K562 (cell line): Measurements from ENCODE around the gene ZDHHC5. TPM values are rescaled to one million over a fixed set of nuclear protein-coding genes. Genes with fewer than 3 reads are reported as not detected.

ENCODE experiments used
- BACH1 ChIP-seq: fragments of 200-800 bp; sonication (Bioruptor generic); IDR thresholded peaks from 2 replicates; pipeline ENCODE4 v1.6.1; 2016; ENCODE audit warnings: missing genetic modification characterization, missing compliant biosample characterization
- FOXA3 ChIP-seq, 2 experiments: fragments of 450-650 bp in 1 of 2; sonication (generic) in 1 of 2; formaldehyde crosslinking; IDR thresholded peaks in 1 of 2; conservative IDR thresholded peaks in 1 of 2; 2 replicates each; pipeline versions ENCODE4 v1.4.0 to v1.8.0; 2020 to 2022; ENCODE audit warnings: mild to moderate bottlenecking in 2 of 2, missing genetic modification reagents in 1 of 2
- MITF ChIP-seq: IDR thresholded peaks from 2 replicates; pipeline ENCODE4 v1.6.1; 2014; ENCODE audit warnings: antibody characterized with exemption
- NFATC3 ChIP-seq: fragments of 450-650 bp; IDR thresholded peaks from 2 replicates; pipeline ENCODE4 v1.6.1; 2017; ENCODE audit warnings: mild to moderate bottlenecking
- NR2C1 ChIP-seq, 2 experiments: fragments of 450-650 bp; IDR thresholded peaks; 2 replicates each; pipeline ENCODE4 v1.6.1; 2017; ENCODE audit warnings: mild to moderate bottlenecking in 2 of 2, antibody characterized with exemption in 1 of 2, inconsistent platforms in 1 of 2, missing compliant biosample characterization in 1 of 2, missing genetic modification characterization in 1 of 2
- OTX1 ChIP-seq: fragments of 450-650 bp; formaldehyde crosslinking; IDR thresholded peaks from 2 replicates; pipeline ENCODE4 v1.4.0; 2022; ENCODE audit warnings: mild to moderate bottlenecking
- RAD51 ChIP-seq: fragments of 450-650 bp; IDR thresholded peaks from 2 replicates; pipeline ENCODE4 v1.7.1; 2016; ENCODE audit warnings: low read depth, mild to moderate bottlenecking, borderline replicate concordance
- RBM22 ChIP-seq: fragments of 200-400 bp; formaldehyde crosslinking; IDR thresholded peaks from 2 replicates; pipeline ENCODE4 v1.6.1; 2018; ENCODE audit warnings: low read length, low read depth; ENCODE audit not compliant: poor library complexity, severe bottlenecking
- RUNX1 ChIP-seq: sonication (generic); IDR thresholded peaks from 2 replicates; pipeline ENCODE4 v1.6.1; 2016; ENCODE audit warnings: antibody characterized with exemption, low read depth
- SIN3A ChIP-seq, 2 experiments: fragments of 150-350 bp in 1 of 2; IDR thresholded peaks; 2 replicates each; pipeline ENCODE4 v1.6.1; 2011 to 2016; ENCODE audit warnings: borderline replicate concordance in 2 of 2, low read depth in 2 of 2, low read length in 2 of 2, mild to moderate bottlenecking in 2 of 2, moderate library complexity in 2 of 2; ENCODE audit not compliant: control insufficient read depth in 1 of 2
- SP1 ChIP-seq: sonication (generic); formaldehyde crosslinking; IDR thresholded peaks from 2 replicates; pipeline ENCODE4 v1.8.1; 2022; ENCODE audit warnings: mild to moderate bottlenecking, missing genetic modification reagents
- SUPT5H ChIP-seq: fragments of 450-650 bp; IDR thresholded peaks from 2 replicates; pipeline ENCODE4 v1.6.1; 2016
- TBL1XR1 ChIP-seq, 2 experiments: IDR thresholded peaks; 2 replicates each; pipeline ENCODE4 v1.6.1; 2012; ENCODE audit warnings: improper control_type of control experiment in 2 of 2, low read length in 2 of 2, mild to moderate bottlenecking in 1 of 2
- TBP ChIP-seq: optimal IDR thresholded peaks from 2 replicates; pipeline ENCODE3; 2011; ENCODE audit warnings: low read depth, low read length, improper control_type of control experiment
- ZNF12 ChIP-seq: sonication (generic); formaldehyde crosslinking; IDR thresholded peaks from 2 replicates; pipeline ENCODE4 v1.4.0; 2020; ENCODE audit warnings: mild to moderate bottlenecking, missing genetic modification reagents
- ZNF140 ChIP-seq: fragments of 250-450 bp; sonication (Bioruptor Pico); IDR thresholded peaks from 2 replicates; pipeline ENCODE4 v1.8.0; 2021; ENCODE audit warnings: moderate library complexity, mild to moderate bottlenecking, inconsistent platforms
- ZNF197 ChIP-seq: fragments of 200-800 bp; sonication (Bioruptor generic); IDR thresholded peaks from 2 replicates; pipeline ENCODE4 v1.6.1; 2016; ENCODE audit warnings: low read depth, missing genetic modification characterization, missing compliant biosample characterization
- ZZZ3 ChIP-seq: fragments of 450-650 bp; IDR thresholded peaks from 2 replicates; pipeline ENCODE4 v1.6.1; 2016; ENCODE audit warnings: antibody characterized with exemption, mild to moderate bottlenecking, moderate library complexity
- polyA plus RNA-seq, 8 experiments: library from polyadenylated mRNA; depleted of rRNA in 4 of 8; stranded (reverse) in 5 of 8; unstranded in 3 of 8; fragments of >200 nt; fragmentation: Nextera tagmentation in 2 of 8; fragmentation: Illumina TruSeq in 1 of 8; extraction: Ambion mirVana in 2 of 8; extraction: Trizol in 1 of 8; gene quantifications; 2 replicates each; pipeline versions ENCODE4 v1.2.1 to v1.2.3, GENCODE V29; 2011 to 2014; ENCODE audit warnings: inconsistent platforms in 1 of 8, missing spikeins in 1 of 8
- total RNA-seq, 7 experiments: library from RNA; depleted of rRNA in 6 of 7; stranded (reverse); fragments of >200 nt in 6 of 7; fragmentation: Illumina TruSeq in 2 of 7; extraction: Trizol in 2 of 7; gene quantifications; 2 replicates each; pipeline versions ENCODE4 v1.2.1 to v1.2.3, GENCODE V29; 2011 to 2021; ENCODE audit warnings: low replicate concordance in 1 of 7
- TF ChIP-seq, protein P1 (sequence below), 3 experiments: fragments of 200-800 bp in 1 of 3; sonication (Bioruptor generic) in 1 of 3; sonication (generic) in 1 of 3; formaldehyde crosslinking in 1 of 3; IDR thresholded peaks; 2 replicates each; pipeline versions ENCODE4 v1.6.1 to v1.8.0; 2016 to 2022; ENCODE audit warnings: mild to moderate bottlenecking in 2 of 3, missing compliant biosample characterization in 2 of 3, missing genetic modification characterization in 2 of 3, missing genetic modification reagents in 1 of 3
- TF ChIP-seq, protein P2 (sequence below): fragments of 450-650 bp; IDR thresholded peaks from 2 replicates; pipeline ENCODE4 v1.6.1; 2017; ENCODE audit warnings: mild to moderate bottlenecking, moderate library complexity
- TF ChIP-seq, protein P3 (sequence below): sonication (generic); formaldehyde crosslinking; IDR thresholded peaks from 2 replicates; pipeline ENCODE4 v1.8.1; 2023; ENCODE audit warnings: mild to moderate bottlenecking, missing genetic modification reagents

ZDHHC5 gene
- total and polyA plus RNA-seq, 9 of the 15 experiments (the other 6 are each of a cell fraction or from before 2014, with no cell fraction given) = 3.8 to 64.2 (median 35.9) TPM

DNA sequence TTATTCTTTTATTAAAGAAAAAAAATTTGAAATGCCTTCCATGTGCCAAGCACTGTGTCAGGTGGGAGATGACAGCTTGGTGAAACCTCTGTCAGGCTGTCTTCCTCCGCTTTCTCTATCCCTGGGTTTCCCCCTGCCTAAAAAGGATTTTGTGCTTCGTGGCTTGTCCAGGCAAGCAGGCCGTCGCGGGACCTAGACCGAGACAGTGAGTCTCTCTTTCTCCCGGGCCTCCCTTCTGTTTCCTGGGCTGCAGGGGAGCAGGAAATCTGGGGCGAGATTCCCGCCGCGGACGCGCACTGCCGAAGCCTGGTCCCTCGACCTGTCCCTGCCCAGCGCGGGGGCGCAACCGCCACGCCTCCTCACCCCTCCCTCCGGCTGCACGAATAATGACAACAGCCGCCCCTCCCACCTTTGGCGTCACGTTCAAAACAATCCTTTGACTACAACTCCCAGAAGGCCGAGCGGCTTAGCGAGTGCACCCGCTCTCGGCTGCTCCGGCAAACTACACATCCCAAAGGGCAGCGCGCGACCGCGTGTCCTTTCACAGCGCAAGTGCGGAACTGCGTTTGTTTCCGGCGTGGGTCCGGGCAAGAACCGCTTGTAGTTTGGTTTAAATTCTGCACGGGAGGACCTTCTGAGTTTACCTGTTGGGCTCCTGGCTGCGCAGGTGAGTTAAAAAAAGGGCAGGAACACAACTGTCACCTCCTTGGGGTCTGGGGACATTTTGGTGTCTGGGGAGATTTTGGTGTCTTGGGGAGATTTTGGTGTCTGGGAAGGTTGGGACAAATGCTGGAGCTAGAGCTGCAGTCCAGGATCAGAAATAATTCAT is 10.5 kb upstream of the ZDHHC5 start, which contains the start of gene CLP1 (continued):
- peak; percentile 39 for TF ChIP-seq TBP
- peak; percentile 95 for TF ChIP-seq SP1 (CRISPR knock-in tag)
- no peak for TF ChIP-seq BACH1
- TF ChIP-seq, protein P1, sequence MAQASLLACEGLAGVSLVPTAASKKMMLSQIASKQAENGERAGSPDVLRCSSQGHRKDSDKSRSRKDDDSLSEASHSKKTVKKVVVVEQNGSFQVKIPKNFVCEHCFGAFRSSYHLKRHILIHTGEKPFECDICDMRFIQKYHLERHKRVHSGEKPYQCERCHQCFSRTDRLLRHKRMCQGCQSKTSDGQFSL (CRISPR knock-in tag; IDR thresholded peaks at IDR 0.05) = no peak
- TF ChIP-seq, protein P1 (tag; IDR thresholded peaks at IDR 0.05) = no peak
- no peak for TF ChIP-seq NFATC3
- TF ChIP-seq ZZZ3 = no peak
- TF ChIP-seq ZNF197 (CRISPR knock-in tag) = no peak
- peak; percentile 86 to 94; a peak in 3 of 4 replicates for TF ChIP-seq SIN3A (IDR thresholded peaks at IDR 0.05; ENCODE audit: borderline replicate concordance in 2 of 2, control insufficient read depth in 1 of 2, low read depth in 2 of 2, low read length in 2 of 2)
- peak; percentile 81 for TF ChIP-seq SUPT5H
- TF ChIP-seq RAD51 = peak; percentile 48
- TF ChIP-seq ZNF140 (CRISPR knock-in tag) = no peak
- no peak for TF ChIP-seq ZNF12 (CRISPR knock-in tag)
- no peak for TF ChIP-seq RUNX1
- TF ChIP-seq, protein P2, sequence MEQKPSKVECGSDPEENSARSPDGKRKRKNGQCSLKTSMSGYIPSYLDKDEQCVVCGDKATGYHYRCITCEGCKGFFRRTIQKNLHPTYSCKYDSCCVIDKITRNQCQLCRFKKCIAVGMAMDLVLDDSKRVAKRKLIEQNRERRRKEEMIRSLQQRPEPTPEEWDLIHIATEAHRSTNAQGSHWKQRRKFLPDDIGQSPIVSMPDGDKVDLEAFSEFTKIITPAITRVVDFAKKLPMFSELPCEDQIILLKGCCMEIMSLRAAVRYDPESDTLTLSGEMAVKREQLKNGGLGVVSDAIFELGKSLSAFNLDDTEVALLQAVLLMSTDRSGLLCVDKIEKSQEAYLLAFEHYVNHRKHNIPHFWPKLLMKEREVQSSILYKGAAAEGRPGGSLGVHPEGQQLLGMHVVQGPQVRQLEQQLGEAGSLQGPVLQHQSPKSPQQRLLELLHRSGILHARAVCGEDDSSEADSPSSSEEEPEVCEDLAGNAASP = no peak
- peak; percentile 65 for TF ChIP-seq NR2C1 (IDR thresholded peaks at IDR 0.05)
- TF ChIP-seq NR2C1 (tag; IDR thresholded peaks at IDR 0.05) = peak; percentile 83
- TF ChIP-seq OTX1 (CRISPR knock-in tag) = 0 out of 2 replicates have a peak, but pooled peaks have one; percentile 29
- no peak; a peak in 1 of 4 replicates for TF ChIP-seq TBL1XR1 (IDR thresholded peaks at IDR 0.05; ENCODE audit: low read length in 2 of 2)
- TF ChIP-seq FOXA3 (CRISPR knock-in tag; conservative IDR thresholded peaks at IDR 0.05 in 1 of 2, IDR thresholded peaks at IDR 0.05 in 1 of 2) = peak in 1 of 2 experiments; percentile 75; a peak in 1 of 4 replicates
- 0 out of 2 replicates have a peak, but pooled peaks have one; percentile 39 for TF ChIP-seq MITF
- no peak for TF ChIP-seq RBM22
- TF ChIP-seq, protein P3, sequence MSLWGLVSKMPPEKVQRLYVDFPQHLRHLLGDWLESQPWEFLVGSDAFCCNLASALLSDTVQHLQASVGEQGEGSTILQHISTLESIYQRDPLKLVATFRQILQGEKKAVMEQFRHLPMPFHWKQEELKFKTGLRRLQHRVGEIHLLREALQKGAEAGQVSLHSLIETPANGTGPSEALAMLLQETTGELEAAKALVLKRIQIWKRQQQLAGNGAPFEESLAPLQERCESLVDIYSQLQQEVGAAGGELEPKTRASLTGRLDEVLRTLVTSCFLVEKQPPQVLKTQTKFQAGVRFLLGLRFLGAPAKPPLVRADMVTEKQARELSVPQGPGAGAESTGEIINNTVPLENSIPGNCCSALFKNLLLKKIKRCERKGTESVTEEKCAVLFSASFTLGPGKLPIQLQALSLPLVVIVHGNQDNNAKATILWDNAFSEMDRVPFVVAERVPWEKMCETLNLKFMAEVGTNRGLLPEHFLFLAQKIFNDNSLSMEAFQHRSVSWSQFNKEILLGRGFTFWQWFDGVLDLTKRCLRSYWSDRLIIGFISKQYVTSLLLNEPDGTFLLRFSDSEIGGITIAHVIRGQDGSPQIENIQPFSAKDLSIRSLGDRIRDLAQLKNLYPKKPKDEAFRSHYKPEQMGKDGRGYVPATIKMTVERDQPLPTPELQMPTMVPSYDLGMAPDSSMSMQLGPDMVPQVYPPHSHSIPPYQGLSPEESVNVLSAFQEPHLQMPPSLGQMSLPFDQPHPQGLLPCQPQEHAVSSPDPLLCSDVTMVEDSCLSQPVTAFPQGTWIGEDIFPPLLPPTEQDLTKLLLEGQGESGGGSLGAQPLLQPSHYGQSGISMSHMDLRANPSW (CRISPR knock-in tag) = no peak
